Breast epithelium (tissue), 4 donors: ENCODE results near the gene CYP2A7. TPM values are rescaled to one million over a fixed set of nuclear protein-coding genes. Genes with fewer than 3 reads are reported as not detected.
"Not testable (repeated sequence)": the region's sequence is repeated elsewhere in the genome, so short reads cannot be mapped to it uniquely, and the experiment has no call there.

Experiments used
- DNase-seq, 2 donors: peaks; one replicate each; pipeline ENCODE4 v3.0.0-alpha.2; 2019; ENCODE audit warnings: low spot score in 2 of 2
- H3K27ac ChIP-seq, 2 donors: fragments of 200-600 bp; sonication (generic) in 1 of 2; one replicate each; pipeline ENCODE4 v1.5.1; 2016 to 2019; ENCODE audit warnings: mild to moderate bottlenecking in 1 of 2
- H3K27me3 ChIP-seq, 2 donors: fragments of 200-600 bp; sonication (generic) in 1 of 2; one replicate each; pipeline versions ENCODE4 v1.5.1 to v1.6.0; 2017 to 2019; ENCODE audit warnings: control low read depth in 1 of 2, mild to moderate bottlenecking in 1 of 2
- H3K36me3 ChIP-seq: fragments of 200-600 bp; one replicate; pipeline ENCODE4 v1.5.1; 2019
- H3K4me1 ChIP-seq, 2 donors: fragments of 200-600 bp; sonication (generic); one replicate each; pipeline ENCODE4 v1.5.1; 2016 to 2019; ENCODE audit warnings: control low read depth in 1 of 2
- H3K4me3 ChIP-seq, 3 donors: fragments of 200-600 bp; sonication (generic); 1 replicate in 2 of 3; 2 replicates in 1 of 3; pipeline ENCODE4 v1.5.1; 2016 to 2019; ENCODE audit warnings: mild to moderate bottlenecking in 3 of 3, moderate library complexity in 2 of 3
- H3K9me3 ChIP-seq, 2 donors: fragments of 200-600 bp; sonication (generic) in 1 of 2; one replicate each; pipeline ENCODE4 v1.5.1; 2016 to 2019; ENCODE audit warnings: control low read depth in 1 of 2
- POLR2A ChIP-seq: fragments of 450-650 bp; IDR thresholded peaks from one replicate; pipeline ENCODE4 v1.6.1; 2016; ENCODE audit warnings: antibody characterized with exemption, mild to moderate bottlenecking, moderate library complexity
- POLR2AphosphoS5 ChIP-seq, 3 donors: sonication (generic); formaldehyde crosslinking; IDR thresholded peaks; one replicate each; pipeline ENCODE4 v1.6.1; 2017; ENCODE audit warnings: antibody characterized with exemption in 3 of 3
- intact Hi-C: fragments of 100-400 bp; cut with DNase I; formaldehyde crosslinking; loops from one replicate; pipeline ENCODE4 v1.15.1; 2023; ENCODE audit warnings: low total_unique reads
- total RNA-seq, 3 donors: library from RNA; depleted of rRNA; stranded (reverse); fragments of >200 nt; gene quantifications; one replicate each; pipeline ENCODE4 v1.1.0, GENCODE V29; 2016
- TF ChIP-seq, protein P1 (sequence below), 3 donors: fragments of 450-650 bp; IDR thresholded peaks; one replicate each; pipeline ENCODE4 v1.5.1; 2016 to 2017; ENCODE audit warnings: antibody characterized with exemption in 3 of 3, mild to moderate bottlenecking in 3 of 3, moderate library complexity in 3 of 3

CYP2A7 gene
- total RNA-seq, 3 donors from 2014 or later, result not detected

DNA sequence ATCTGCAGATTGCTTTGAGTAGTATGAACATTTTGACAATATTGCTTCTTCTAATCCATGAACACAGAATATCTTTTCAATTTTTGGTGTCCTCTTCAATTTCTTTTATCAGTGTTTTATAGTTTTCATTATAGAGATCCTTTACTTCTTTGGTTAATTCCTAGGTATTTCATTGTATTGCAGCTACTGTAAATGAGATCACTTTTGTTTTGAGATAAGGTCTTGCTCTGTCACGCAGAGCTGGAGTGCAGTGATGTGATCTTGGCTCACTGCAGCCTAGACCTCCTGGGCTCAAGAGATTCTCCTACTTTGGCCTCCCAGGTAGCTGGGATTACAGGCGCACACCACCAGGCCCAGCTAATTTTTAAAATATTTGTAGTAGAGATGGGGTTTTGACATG is 9.8 kb downstream of the CYP2A7 start:
- intact Hi-C loops, result no loop called here
- Histone ChIP-seq H3K9me3 (no peaks in the 10 kb centered on the region), H3K4me3 (no peak overlapping the region), H3K36me3 (no peaks in the 10 kb centered on the region), H3K27me3 (no peaks in the 10 kb centered on the region), H3K4me1 (no peaks in the 10 kb centered on the region), H3K27ac (no peak overlapping the region)
- DNase-seq, result no peak
- no peak for TF ChIP-seq POLR2AphosphoS5 (IDR thresholded peaks at IDR 0.05)
- TF ChIP-seq, protein P1, sequence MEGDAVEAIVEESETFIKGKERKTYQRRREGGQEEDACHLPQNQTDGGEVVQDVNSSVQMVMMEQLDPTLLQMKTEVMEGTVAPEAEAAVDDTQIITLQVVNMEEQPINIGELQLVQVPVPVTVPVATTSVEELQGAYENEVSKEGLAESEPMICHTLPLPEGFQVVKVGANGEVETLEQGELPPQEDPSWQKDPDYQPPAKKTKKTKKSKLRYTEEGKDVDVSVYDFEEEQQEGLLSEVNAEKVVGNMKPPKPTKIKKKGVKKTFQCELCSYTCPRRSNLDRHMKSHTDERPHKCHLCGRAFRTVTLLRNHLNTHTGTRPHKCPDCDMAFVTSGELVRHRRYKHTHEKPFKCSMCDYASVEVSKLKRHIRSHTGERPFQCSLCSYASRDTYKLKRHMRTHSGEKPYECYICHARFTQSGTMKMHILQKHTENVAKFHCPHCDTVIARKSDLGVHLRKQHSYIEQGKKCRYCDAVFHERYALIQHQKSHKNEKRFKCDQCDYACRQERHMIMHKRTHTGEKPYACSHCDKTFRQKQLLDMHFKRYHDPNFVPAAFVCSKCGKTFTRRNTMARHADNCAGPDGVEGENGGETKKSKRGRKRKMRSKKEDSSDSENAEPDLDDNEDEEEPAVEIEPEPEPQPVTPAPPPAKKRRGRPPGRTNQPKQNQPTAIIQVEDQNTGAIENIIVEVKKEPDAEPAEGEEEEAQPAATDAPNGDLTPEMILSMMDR (IDR thresholded peaks at IDR 0.05), result no peak

DNA sequence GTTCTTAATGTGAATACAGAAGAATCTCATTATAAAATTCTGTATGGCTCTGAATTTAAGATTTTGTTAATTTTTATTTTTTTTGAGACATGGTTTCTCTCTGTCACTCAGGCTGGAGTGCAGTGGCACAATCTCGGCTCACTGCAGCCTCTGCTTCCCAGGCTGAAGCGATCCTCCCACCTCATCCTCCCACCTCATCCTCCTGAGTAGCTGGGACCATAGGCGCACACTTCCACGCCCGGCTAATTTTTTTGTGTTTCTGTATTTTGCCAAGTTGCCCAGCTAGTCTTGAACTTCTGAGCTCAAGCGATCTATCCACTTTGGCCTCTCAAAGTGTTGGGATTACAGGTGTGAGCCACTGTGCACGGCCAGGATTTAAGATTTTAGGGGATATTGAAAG is 14.3 kb downstream of the CYP2A7 start:
- H3K4me3 ChIP-seq, result no peak overlapping the region
- no peaks in the 10 kb centered on the region for H3K4me1 ChIP-seq
- TF ChIP-seq POLR2A, result no peak
- no peak for TF ChIP-seq POLR2AphosphoS5 (IDR thresholded peaks at IDR 0.05)
- TF ChIP-seq, protein P1 (IDR thresholded peaks at IDR 0.05), result no peak
- DNase-seq, result no peak
- no peaks in the 10 kb centered on the region for H3K9me3 ChIP-seq
- no peaks in the 10 kb centered on the region for H3K27me3 ChIP-seq
- no peak overlapping the region for H3K27ac ChIP-seq
- H3K36me3 ChIP-seq, result no peaks in the 10 kb centered on the region
- intact Hi-C loops, result no loop called here

DNA sequence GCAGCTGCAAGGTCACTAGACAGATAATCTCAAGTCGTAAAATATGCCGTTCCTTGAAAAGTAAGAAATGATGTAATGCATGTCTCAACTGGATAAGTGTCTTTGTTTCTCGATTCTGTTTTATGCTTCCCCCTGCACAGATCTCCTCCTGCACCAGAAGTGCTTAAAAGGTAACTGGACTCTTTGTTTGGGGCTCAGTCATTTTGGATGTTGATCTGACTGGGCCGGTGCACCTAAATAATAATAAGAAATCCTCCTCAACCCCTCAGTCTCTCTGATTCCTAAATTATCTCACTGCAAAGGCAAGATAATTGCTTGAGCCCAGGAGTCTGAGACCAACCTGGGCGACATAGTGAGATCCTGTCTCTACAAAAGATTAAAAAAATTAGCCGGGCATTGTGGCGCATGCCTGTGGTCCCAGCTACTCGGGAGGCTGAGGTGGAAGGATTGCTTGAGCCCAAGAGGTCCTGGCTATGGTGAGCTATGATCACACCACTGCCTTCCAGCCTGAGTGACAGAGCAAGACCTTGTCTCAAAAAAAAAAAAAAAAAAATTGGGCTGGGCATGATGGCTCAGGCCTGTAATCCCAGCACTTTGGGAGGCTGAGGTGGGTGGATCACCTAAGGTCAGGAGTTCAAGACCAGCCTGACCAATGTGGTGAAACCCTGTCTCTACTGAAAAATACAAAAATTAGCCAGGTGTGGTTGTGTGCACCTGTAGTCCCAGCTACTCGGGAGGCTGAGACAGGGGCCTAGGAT is 17.1 kb downstream of the CYP2A7 start:
- intact Hi-C loops, H3K36me3 ChIP-seq, H3K27me3 ChIP-seq, H3K27ac ChIP-seq, DNase-seq, H3K4me3 ChIP-seq, H3K9me3 ChIP-seq, H3K4me1 ChIP-seq: not testable (repeated sequence)

DNA sequence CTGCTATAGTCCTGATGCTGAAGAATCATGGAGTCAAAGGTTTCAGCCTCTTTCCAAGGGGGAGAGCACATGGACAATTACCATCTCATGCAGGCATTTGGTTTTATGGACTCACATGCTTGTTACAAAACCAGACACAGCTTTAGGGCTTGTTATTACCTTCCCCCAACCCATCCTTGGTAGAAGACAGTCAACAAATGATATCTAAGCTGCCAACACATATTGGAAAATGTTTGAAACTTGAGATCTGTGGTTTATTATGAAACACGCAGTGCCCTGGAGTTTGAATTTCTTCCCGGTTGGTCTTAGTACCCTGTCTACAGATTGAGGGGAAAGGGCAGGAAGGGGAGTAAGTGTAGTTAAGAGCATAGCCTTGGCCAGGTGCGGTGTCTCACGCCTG is 19.2 kb downstream of the CYP2A7 start:
- H3K4me3 ChIP-seq, result no peak overlapping the region
- H3K9me3 ChIP-seq, result no peaks in the 10 kb centered on the region
- H3K27ac ChIP-seq, result no peak overlapping the region
- no peak for DNase-seq
- intact Hi-C loops, result no loop called here
- TF ChIP-seq, protein P1 (IDR thresholded peaks at IDR 0.05), result no peak
- TF ChIP-seq POLR2AphosphoS5 (IDR thresholded peaks at IDR 0.05) (no peak), POLR2A (no peak)
- H3K27me3 ChIP-seq, result no peaks in the 10 kb centered on the region
- H3K36me3 ChIP-seq, result no peaks in the 10 kb centered on the region
- no peaks in the 10 kb centered on the region for H3K4me1 ChIP-seq

DNA sequence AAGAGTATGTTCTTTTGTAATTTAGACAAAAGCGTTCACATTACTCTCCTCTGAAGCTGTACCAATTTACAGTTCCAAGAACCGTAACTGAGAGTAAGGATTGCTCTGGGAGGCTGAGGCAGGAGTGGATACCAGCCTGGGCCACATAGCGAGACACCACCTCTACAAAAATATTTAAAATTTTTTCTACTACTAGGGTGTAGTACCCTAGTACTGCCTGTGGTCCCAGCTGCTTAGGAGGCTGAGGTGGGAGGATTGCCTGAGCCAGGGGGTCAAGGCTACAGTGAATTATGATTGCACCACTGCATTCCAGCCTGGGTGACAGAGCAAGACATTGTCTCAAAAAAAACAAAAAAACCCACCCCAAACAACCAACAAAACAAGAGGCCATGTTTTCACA is 19.7 kb downstream of the CYP2A7 start:
- no peak overlapping the region for H3K27ac ChIP-seq
- no peak for DNase-seq
- H3K27me3 ChIP-seq, result no peaks in the 10 kb centered on the region
- no peaks in the 10 kb centered on the region for H3K4me1 ChIP-seq
- no peak overlapping the region for H3K4me3 ChIP-seq
- intact Hi-C loops, result no loop called here
- H3K36me3 ChIP-seq, result no peaks in the 10 kb centered on the region
- no peaks in the 10 kb centered on the region for H3K9me3 ChIP-seq
- TF ChIP-seq, protein P1 (IDR thresholded peaks at IDR 0.05), result no peak
- TF ChIP-seq POLR2AphosphoS5 (IDR thresholded peaks at IDR 0.05), result no peak
- no peak for TF ChIP-seq POLR2A
